ENCODE measurements around the gene OR2V2. TPM values are rescaled to one million over a fixed set of nuclear protein-coding genes. Genes with fewer than 3 reads are reported as not detected.

Gene OR2V2
- polyA plus RNA-seq, 1 experiment = not detected

DNA sequence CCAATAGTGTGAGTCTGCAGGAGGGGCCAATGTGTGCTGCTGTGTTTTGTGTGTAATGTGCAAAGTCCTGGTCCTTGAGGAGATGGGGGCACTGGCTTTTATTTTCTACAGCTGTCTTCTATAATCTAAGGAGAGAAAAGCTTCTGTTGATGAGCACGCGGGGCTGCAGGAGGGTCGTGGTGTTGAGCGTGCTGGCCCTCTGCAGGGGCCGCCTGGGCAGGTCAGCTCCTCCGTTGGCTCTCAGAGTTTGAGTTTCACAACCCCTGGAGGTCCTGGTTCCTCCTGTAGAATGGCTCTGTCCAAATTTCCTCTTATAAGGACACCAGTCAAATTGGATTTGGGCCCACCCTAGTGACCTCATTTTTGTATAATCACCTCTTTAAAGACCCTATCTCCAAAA lies 29.0 kb upstream of the OR2V2 start:
- TF ChIP-seq, protein P1, sequence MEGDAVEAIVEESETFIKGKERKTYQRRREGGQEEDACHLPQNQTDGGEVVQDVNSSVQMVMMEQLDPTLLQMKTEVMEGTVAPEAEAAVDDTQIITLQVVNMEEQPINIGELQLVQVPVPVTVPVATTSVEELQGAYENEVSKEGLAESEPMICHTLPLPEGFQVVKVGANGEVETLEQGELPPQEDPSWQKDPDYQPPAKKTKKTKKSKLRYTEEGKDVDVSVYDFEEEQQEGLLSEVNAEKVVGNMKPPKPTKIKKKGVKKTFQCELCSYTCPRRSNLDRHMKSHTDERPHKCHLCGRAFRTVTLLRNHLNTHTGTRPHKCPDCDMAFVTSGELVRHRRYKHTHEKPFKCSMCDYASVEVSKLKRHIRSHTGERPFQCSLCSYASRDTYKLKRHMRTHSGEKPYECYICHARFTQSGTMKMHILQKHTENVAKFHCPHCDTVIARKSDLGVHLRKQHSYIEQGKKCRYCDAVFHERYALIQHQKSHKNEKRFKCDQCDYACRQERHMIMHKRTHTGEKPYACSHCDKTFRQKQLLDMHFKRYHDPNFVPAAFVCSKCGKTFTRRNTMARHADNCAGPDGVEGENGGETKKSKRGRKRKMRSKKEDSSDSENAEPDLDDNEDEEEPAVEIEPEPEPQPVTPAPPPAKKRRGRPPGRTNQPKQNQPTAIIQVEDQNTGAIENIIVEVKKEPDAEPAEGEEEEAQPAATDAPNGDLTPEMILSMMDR (IDR thresholded peaks at IDR 0.05; ENCODE audit: low read depth, low read length) = no peak
- no peak for DNase-seq (ENCODE audit: low read depth, low spot score)
- Histone ChIP-seq H3K4me3 (ENCODE audit: low read depth, low read length) (no peak overlapping the region), H3K9me3 (ENCODE audit: control insufficient read depth, insufficient read depth, low read length) (peaks cover 7% of the 10 kb centered on the region), H3K27me3 (ENCODE audit: control insufficient read depth, insufficient read depth, low read length) (peaks cover 5% of the 10 kb centered on the region), H3K27ac (ENCODE audit: low read depth, low read length) (no peak overlapping the region)
- ChIA-PET CTCF (no interaction called here), POLR2A (no interaction called here)

DNA sequence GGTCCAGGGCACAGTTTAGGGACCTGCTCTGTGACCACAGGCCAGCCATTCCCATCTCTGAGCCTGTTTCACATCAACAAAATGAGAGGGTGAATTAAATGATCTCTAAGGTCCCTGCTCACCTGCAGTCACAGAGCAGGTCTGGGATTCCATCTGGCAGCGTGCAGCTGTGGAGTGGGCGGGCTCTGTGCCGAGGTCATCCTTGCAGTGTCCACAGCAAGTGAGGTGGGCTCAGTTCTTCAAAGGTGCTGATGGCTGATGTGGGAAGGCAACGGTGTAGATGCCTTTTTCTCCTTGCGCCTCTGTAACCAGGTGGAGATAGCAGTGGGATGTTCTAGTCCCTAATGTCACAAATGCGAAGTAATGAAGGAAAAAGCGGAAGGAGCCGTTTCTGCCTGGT lies 28.3 kb upstream of the OR2V2 start:
- ChIA-PET CTCF (no interaction called here), POLR2A (no interaction called here)

DNA sequence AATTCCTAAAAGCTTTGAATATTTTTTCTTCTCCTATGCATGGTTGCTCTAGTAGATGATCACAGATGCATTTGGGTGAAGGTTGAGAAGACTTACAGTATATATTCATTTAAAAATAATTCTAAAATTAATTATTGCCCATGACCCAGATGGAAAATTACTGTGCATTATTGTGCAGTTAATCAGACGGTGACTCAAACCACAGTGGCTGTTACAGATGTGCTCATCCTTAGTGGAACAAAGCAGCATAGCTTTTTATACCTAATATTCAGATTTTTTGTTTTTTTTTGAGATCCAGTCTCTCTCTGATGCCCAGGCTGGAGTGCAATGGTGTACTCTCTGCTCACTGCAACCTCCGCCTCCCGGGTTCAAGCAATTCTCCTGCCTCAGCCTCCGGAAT lies 27.1 kb upstream of the OR2V2 start:
- ChIA-PET POLR2A (no interaction called here), CTCF (no interaction called here)
- TF ChIP-seq, protein P1 (IDR thresholded peaks at IDR 0.05; ENCODE audit: low read depth, low read length) = no peak
- peaks cover 2% of the 10 kb centered on the region for H3K27me3 ChIP-seq (ENCODE audit: control insufficient read depth, insufficient read depth, low read length)
- peak overlapping the region; percentile 11 for H3K27ac ChIP-seq (ENCODE audit: low read depth, low read length)
- no peak for DNase-seq (ENCODE audit: low read depth, low spot score)
- peaks cover 3% of the 10 kb centered on the region; the same call in 1 of the 2 replicates for H3K9me3 ChIP-seq (ENCODE audit: control insufficient read depth, insufficient read depth, low read length)
- H3K4me3 ChIP-seq (ENCODE audit: low read depth, low read length) = no peak overlapping the region

More for the DNA sequence above, 28.3 kb upstream of the OR2V2 start:
- Histone ChIP-seq H3K27ac (ENCODE audit: low read depth, low read length) (no peak overlapping the region), H3K27me3 (ENCODE audit: control insufficient read depth, insufficient read depth, low read length) (peaks cover 5% of the 10 kb centered on the region), H3K4me3 (ENCODE audit: low read depth, low read length) (no peak overlapping the region), H3K9me3 (ENCODE audit: control insufficient read depth, insufficient read depth, low read length) (peaks cover 5% of the 10 kb centered on the region)
- TF ChIP-seq, protein P1 (IDR thresholded peaks at IDR 0.05; ENCODE audit: low read depth, low read length) = no peak
- no peak for DNase-seq (ENCODE audit: low read depth, low spot score)

DNA sequence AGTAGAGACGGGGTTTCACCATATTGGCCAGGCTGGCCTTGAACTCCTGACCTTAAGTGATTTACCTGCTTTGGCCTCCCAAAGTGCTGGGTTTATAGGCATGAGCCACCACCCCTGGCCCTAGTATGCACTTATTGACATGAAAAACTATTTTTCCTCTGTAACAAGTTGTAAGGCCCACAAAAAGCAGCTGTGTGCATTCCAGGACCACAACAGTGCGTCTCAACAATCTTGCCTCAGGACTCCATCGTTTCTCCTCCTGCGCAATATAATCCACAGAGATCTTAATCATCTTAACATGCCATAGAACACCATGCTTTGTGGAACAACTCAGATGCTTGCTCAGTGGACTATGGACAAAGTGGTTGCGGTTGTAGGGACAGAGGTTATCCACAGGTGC lies 26.6 kb upstream of the OR2V2 start:
- H3K9me3 ChIP-seq (ENCODE audit: control insufficient read depth, insufficient read depth, low read length) = peaks cover 3% of the 10 kb centered on the region; the same call in 1 of the 2 replicates
- H3K4me3 ChIP-seq (ENCODE audit: low read depth, low read length) = no peak overlapping the region
- TF ChIP-seq, protein P1 (IDR thresholded peaks at IDR 0.05; ENCODE audit: low read depth, low read length) = no peak
- ChIA-PET CTCF (no interaction called here), POLR2A (no interaction called here)
- no peaks in the 10 kb centered on the region for H3K27me3 ChIP-seq (ENCODE audit: control insufficient read depth, insufficient read depth, low read length)
- peak overlapping the region; percentile 11 for H3K27ac ChIP-seq (ENCODE audit: low read depth, low read length)
- DNase-seq (ENCODE audit: low read depth, low spot score) = no peak

DNA sequence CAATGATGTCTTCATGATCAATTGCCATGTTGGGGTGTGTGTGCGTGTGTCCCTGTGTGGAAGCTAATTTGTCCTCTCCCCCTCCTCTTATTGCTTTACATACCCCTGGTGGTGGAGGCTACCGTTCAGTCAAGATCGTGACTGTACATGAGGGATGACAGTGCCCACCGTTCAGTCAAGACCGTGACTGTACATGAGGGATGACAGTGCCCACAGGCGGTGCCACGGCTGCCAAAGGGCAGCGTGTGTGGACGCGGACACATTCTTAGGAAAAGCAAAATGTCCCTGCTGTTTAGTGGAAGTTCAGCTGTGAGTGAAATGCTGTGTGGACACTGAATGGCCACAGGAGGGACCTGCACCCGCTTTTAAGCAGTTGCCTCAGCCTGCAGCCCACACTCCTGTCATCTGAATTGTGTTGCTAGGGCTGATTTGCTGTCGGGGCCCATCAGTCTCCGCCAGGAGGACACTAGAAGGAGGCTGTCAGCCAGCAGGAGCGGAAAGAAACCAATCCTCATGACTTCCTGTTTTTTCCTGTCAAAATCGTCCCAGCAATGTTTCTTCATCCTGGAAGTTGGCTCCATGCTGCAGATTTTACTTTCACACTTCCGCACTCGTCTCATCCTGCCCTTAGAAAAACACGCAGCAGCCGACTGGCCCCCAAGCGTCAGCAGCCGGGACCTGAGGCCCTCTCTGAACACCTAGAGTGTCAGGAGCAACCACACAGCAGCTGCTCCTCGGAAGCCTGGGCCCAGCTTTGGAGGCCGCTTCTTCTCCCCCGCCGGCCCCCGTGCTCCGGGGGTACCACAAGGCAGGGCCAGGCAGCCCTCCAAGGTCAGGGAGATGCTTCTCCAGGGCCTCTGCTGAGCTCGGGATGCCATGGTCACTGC lies 25.5 kb upstream of the OR2V2 start:
- no peak overlapping the region for H3K27ac ChIP-seq (ENCODE audit: low read depth, low read length)
- ChIA-PET CTCF (no interaction called here), POLR2A (no interaction called here)
- peaks cover 3% of the 10 kb centered on the region; the same call in 1 of the 2 replicates for H3K9me3 ChIP-seq (ENCODE audit: control insufficient read depth, insufficient read depth, low read length)
- DNase-seq (ENCODE audit: low read depth, low spot score) = no peak
- TF ChIP-seq, protein P1 (IDR thresholded peaks at IDR 0.05; ENCODE audit: low read depth, low read length) = no peak
- no peaks in the 10 kb centered on the region for H3K27me3 ChIP-seq (ENCODE audit: control insufficient read depth, insufficient read depth, low read length)
- H3K4me3 ChIP-seq (ENCODE audit: low read depth, low read length) = no peak overlapping the region

Measured in AG04450 (cell line).